Nephron progenitor cell (in vitro differentiated cells): ENCODE measurements around the gene EGFR.

Experiments
- DNase-seq: peaks from one replicate; pipeline ENCODE4 v3.0.0; 2021
- H3K27ac Mint-ChIP-seq: 2 replicates; pipeline ENCODE4 v1.8.0; 2021; ENCODE audit warnings: mild to moderate bottlenecking, moderate library complexity, mixed read lengths
- H3K27me3 Mint-ChIP-seq: 2 replicates; pipeline ENCODE4 v1.8.0; 2021; ENCODE audit warnings: mild to moderate bottlenecking, low read depth, mixed read lengths; ENCODE audit not compliant: poor library complexity
- H3K36me3 Mint-ChIP-seq: 2 replicates; pipeline ENCODE4 v1.8.0; 2021; ENCODE audit warnings: low read depth, mixed read lengths
- H3K4me1 Mint-ChIP-seq: 2 replicates; pipeline ENCODE4 v1.8.0; 2021; ENCODE audit warnings: mixed read lengths
- H3K4me3 Mint-ChIP-seq: 2 replicates; pipeline ENCODE4 v1.8.0; 2021; ENCODE audit warnings: mild to moderate bottlenecking, moderate library complexity, mixed read lengths
- H3K9me3 Mint-ChIP-seq: 2 replicates; pipeline ENCODE4 v1.8.0; 2021; ENCODE audit warnings: mild to moderate bottlenecking, moderate library complexity, mixed read lengths
- TF ChIP-seq, protein P1 (sequence below): fragments of 200-600 bp; sonication (generic); IDR thresholded peaks from 2 replicates; pipeline ENCODE4 v1.5.0; 2021; ENCODE audit warnings: antibody characterized with exemption

Gene EGFR

DNA sequence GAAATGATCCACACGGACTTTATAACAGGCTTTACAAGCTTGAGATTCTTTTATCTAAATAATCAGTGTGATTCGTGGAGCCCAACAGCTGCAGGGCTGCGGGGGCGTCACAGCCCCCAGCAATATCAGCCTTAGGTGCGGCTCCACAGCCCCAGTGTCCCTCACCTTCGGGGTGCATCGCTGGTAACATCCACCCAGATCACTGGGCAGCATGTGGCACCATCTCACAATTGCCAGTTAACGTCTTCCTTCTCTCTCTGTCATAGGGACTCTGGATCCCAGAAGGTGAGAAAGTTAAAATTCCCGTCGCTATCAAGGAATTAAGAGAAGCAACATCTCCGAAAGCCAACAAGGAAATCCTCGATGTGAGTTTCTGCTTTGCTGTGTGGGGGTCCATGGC, 155.6 kb downstream of the EGFR start:
- DNase-seq = no peak
- H3K4me1 Mint-ChIP-seq = peaks cover 37% of the 10 kb centered on the region

DNA sequence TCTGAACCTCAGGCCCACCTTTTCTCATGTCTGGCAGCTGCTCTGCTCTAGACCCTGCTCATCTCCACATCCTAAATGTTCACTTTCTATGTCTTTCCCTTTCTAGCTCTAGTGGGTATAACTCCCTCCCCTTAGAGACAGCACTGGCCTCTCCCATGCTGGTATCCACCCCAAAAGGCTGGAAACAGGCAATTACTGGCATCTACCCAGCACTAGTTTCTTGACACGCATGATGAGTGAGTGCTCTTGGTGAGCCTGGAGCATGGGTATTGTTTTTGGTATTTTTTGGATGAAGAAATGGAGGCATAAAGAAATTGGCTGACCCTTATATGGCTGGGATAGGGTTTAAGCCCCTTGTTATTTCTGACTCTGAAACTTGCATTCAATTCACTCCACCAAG, 156.0 kb downstream of the EGFR start:
- Mint-ChIP-seq H3K36me3 (no peaks in the 10 kb centered on the region), H3K27ac (no peak overlapping the region), H3K27me3 (peaks cover 14% of the 10 kb centered on the region), H3K4me1 (peaks cover 41% of the 10 kb centered on the region), H3K4me3 (no peak overlapping the region), H3K9me3 (no peaks in the 10 kb centered on the region)
- no peak for DNase-seq
- TF ChIP-seq, protein P1, sequence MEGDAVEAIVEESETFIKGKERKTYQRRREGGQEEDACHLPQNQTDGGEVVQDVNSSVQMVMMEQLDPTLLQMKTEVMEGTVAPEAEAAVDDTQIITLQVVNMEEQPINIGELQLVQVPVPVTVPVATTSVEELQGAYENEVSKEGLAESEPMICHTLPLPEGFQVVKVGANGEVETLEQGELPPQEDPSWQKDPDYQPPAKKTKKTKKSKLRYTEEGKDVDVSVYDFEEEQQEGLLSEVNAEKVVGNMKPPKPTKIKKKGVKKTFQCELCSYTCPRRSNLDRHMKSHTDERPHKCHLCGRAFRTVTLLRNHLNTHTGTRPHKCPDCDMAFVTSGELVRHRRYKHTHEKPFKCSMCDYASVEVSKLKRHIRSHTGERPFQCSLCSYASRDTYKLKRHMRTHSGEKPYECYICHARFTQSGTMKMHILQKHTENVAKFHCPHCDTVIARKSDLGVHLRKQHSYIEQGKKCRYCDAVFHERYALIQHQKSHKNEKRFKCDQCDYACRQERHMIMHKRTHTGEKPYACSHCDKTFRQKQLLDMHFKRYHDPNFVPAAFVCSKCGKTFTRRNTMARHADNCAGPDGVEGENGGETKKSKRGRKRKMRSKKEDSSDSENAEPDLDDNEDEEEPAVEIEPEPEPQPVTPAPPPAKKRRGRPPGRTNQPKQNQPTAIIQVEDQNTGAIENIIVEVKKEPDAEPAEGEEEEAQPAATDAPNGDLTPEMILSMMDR = no peak

More for the DNA sequence above, 155.6 kb downstream of the EGFR start:
- no peak overlapping the region for H3K27ac Mint-ChIP-seq
- no peaks in the 10 kb centered on the region for H3K36me3 Mint-ChIP-seq
- TF ChIP-seq, protein P1 = no peak
- H3K9me3 Mint-ChIP-seq = no peaks in the 10 kb centered on the region
- no peak overlapping the region for H3K4me3 Mint-ChIP-seq
- H3K27me3 Mint-ChIP-seq = peaks cover 14% of the 10 kb centered on the region

DNA sequence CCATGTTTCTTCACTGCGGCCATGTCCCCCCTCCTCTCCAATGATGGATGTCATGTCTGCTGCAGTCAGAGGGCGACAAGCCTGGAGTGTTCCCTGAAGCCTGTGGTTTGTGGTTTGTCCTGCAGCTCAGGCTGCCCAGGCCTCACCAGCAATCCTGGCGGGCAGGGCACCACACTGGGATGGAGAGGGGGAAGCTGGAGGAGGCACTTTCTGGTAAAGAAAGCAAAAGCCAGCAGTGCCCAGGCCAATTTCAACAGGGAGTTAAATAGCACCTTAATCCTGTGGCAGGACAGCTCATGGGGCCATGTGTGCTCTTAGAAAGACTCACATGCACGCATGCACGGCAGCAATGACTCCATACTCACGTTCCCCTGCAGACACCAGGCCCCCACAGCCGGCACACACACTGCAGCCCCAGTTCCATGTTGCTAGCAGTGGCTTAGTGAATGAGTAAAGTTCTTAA, 158.3 kb downstream of the EGFR start:
- DNase-seq = no peak
- no peak overlapping the region for H3K4me3 Mint-ChIP-seq
- H3K27me3 Mint-ChIP-seq = peaks cover 6% of the 10 kb centered on the region

DNA sequence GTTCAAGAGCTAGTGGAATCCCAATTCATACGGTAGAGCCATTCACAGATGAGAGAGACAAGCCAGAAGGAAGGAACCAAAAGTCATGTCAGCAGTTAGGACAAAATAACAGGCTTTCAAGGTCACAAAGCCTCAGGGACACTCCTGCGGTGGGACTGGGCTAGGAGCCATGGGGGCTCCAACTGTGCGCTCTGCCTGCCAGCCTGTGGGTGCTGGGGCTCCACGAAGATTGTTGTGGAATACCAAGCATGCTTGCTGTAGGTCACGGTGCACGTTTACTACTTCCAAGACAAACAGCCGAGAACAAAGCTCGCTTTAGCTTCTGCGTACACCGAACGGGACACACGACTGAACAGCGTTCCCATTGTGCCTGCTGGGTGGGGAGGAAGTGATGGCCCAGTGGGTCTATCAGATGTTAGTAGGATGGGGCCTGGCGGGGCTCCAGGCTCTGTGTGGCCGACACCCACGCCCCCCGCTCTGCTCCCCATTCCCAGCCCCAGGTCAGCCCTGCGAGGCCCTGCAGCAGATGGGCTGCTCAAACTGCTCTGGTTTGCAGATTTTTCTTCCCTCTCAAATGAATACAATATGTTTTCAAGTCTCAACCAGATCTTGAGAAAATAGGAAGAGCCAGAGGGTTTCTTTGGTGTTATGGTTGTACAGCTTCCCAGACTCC, 158.9 kb downstream of the EGFR start:
- no peaks in the 10 kb centered on the region for H3K9me3 Mint-ChIP-seq
- TF ChIP-seq, protein P1 = no peak
- no peak overlapping the region for H3K4me3 Mint-ChIP-seq
- peaks cover 48% of the 10 kb centered on the region for H3K4me1 Mint-ChIP-seq
- H3K27ac Mint-ChIP-seq = peak overlapping the region; percentile 92
- H3K27me3 Mint-ChIP-seq = peaks cover 6% of the 10 kb centered on the region
- DNase-seq = no peak
- no peaks in the 10 kb centered on the region for H3K36me3 Mint-ChIP-seq

More for the DNA sequence above, 158.3 kb downstream of the EGFR start:
- H3K27ac Mint-ChIP-seq = peak overlapping the region; percentile 92
- TF ChIP-seq, protein P1 = no peak
- peaks cover 50% of the 10 kb centered on the region for H3K4me1 Mint-ChIP-seq
- no peaks in the 10 kb centered on the region for H3K36me3 Mint-ChIP-seq
- no peaks in the 10 kb centered on the region for H3K9me3 Mint-ChIP-seq

DNA sequence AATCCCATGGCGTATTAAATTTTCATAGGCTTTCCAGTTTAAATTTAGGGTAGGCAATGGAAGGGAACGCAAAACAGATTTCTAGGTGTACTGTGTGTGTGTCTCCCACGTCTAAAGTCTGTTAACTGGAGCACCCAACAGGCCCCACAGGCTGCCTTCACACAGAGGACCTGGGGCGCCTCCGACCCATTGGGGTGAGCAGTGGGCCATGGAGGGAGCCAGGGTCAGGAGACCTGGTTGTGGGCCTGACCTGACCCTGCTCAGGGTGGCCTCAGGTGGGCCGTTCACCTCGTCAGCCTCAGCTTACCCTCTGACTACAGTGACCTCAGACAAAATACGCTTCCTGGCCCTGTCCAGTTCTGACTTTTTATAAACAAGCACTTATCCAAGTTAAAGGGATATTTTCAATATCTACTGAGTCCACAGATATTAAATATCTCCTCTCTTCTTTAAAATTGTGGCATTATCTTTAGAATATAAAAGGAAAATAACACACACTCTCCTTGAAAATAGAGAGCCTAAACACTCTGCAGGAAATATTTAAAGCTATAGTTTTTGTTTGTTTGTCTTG, 159.6 kb downstream of the EGFR start:
- Mint-ChIP-seq H3K27ac (no peak overlapping the region), H3K4me3 (no peak overlapping the region), H3K9me3 (no peaks in the 10 kb centered on the region), H3K36me3 (no peaks in the 10 kb centered on the region), H3K27me3 (peaks cover 6% of the 10 kb centered on the region), H3K4me1 (peaks cover 48% of the 10 kb centered on the region)
- no peak for DNase-seq
- TF ChIP-seq, protein P1 = no peak
